K562 (cell line): ENCODE measurements around the gene ZNF346. TPM values are rescaled to one million over a fixed set of nuclear protein-coding genes. Genes with fewer than 3 reads are reported as not detected.

Source experiments
- EHMT2 ChIP-seq: fragments of 450-650 bp; IDR thresholded peaks from 2 replicates; pipeline ENCODE4 v1.6.1; 2018; ENCODE audit warnings: antibody characterized with exemption
- GATAD2B ChIP-seq: fragments of 450-650 bp; IDR thresholded peaks from 2 replicates; pipeline ENCODE4 v1.6.1; 2017; ENCODE audit warnings: mild to moderate bottlenecking, borderline replicate concordance
- HDAC2 ChIP-seq: fragments of 450-650 bp; IDR thresholded peaks from 2 replicates; pipeline ENCODE4 v1.6.1; 2016; ENCODE audit warnings: mild to moderate bottlenecking
- HEY1 ChIP-seq: fragments of 250-450 bp; sonication (Bioruptor Pico); IDR thresholded peaks from 2 replicates; pipeline ENCODE4 v1.5.0; 2020; ENCODE audit warnings: mild to moderate bottlenecking, moderate library complexity, borderline replicate concordance
- IFI16 ChIP-seq: fragments of 250-450 bp; sonication (Bioruptor Pico); IDR thresholded peaks from 2 replicates; pipeline ENCODE4 v2.1.2; 2022; ENCODE audit warnings: mild to moderate bottlenecking, inconsistent platforms
- KAT7 ChIP-seq: sonication (generic); formaldehyde crosslinking; IDR thresholded peaks from 2 replicates; pipeline ENCODE4 v1.8.0; 2022; ENCODE audit warnings: missing genetic modification reagents, mild to moderate bottlenecking, borderline replicate concordance
- NFIX ChIP-seq: fragments of 250-450 bp; sonication (Bioruptor Pico); IDR thresholded peaks from 2 replicates; pipeline ENCODE4 v1.4.0; 2020; ENCODE audit warnings: low read depth, mild to moderate bottlenecking, moderate library complexity
- SMARCC2 ChIP-seq: fragments of 450-650 bp; IDR thresholded peaks from 2 replicates; pipeline ENCODE4 v1.6.1; 2017; ENCODE audit warnings: antibody characterized with exemption, moderate library complexity, mild to moderate bottlenecking, low read depth
- ZNF140 ChIP-seq: fragments of 250-450 bp; sonication (Bioruptor Pico); IDR thresholded peaks from 2 replicates; pipeline ENCODE4 v1.8.0; 2021; ENCODE audit warnings: moderate library complexity, mild to moderate bottlenecking, inconsistent platforms
- ZNF197 ChIP-seq: fragments of 200-800 bp; sonication (Bioruptor generic); IDR thresholded peaks from 2 replicates; pipeline ENCODE4 v1.6.1; 2016; ENCODE audit warnings: low read depth, missing genetic modification characterization, missing compliant biosample characterization
- polyA plus RNA-seq, 8 experiments: library from polyadenylated mRNA; depleted of rRNA in 4 of 8; stranded (reverse) in 5 of 8; unstranded in 3 of 8; fragments of >200 nt; fragmentation: Nextera tagmentation in 2 of 8; fragmentation: Illumina TruSeq in 1 of 8; extraction: Ambion mirVana in 2 of 8; extraction: Trizol in 1 of 8; gene quantifications; 2 replicates each; pipeline versions ENCODE4 v1.2.1 to v1.2.3, GENCODE V29; 2011 to 2014; ENCODE audit warnings: inconsistent platforms in 1 of 8, missing spikeins in 1 of 8
- total RNA-seq, 7 experiments: library from RNA; depleted of rRNA in 6 of 7; stranded (reverse); fragments of >200 nt in 6 of 7; fragmentation: Illumina TruSeq in 2 of 7; extraction: Trizol in 2 of 7; gene quantifications; 2 replicates each; pipeline versions ENCODE4 v1.2.1 to v1.2.3, GENCODE V29; 2011 to 2021; ENCODE audit warnings: low replicate concordance in 1 of 7
- TF ChIP-seq, protein P1 (sequence below), 2 experiments: IDR thresholded peaks; 2 replicates each; pipeline ENCODE4 v1.6.1; 2012; ENCODE audit warnings: improper control_type of control experiment in 2 of 2, low read depth in 2 of 2, low read length in 2 of 2, borderline replicate concordance in 1 of 2
- TF ChIP-seq, protein P2 (sequence below): fragments of 250-450 bp; sonication (Bioruptor Pico); IDR thresholded peaks from 2 replicates; pipeline ENCODE4 v1.9.0; 2021; ENCODE audit warnings: mild to moderate bottlenecking
- TF ChIP-seq, protein P3 (sequence below): IDR thresholded peaks from 2 replicates; pipeline ENCODE4 v1.6.1; 2012; ENCODE audit warnings: low read depth, low read length, improper control_type of control experiment, borderline replicate concordance
- TF ChIP-seq, protein P4 (sequence below): fragments of 450-650 bp; IDR thresholded peaks from 2 replicates; pipeline ENCODE4 v1.6.1; 2018; ENCODE audit warnings: mild to moderate bottlenecking, low read depth; ENCODE audit not compliant: partially characterized antibody
- TF ChIP-seq, protein P5 (sequence below): fragments of 250-450 bp; sonication (Bioruptor Pico); IDR thresholded peaks from 2 replicates; pipeline ENCODE4 v1.4.0; 2020; ENCODE audit warnings: mild to moderate bottlenecking, moderate library complexity
- TF ChIP-seq, protein P6 (sequence below): IDR thresholded peaks from 2 replicates; pipeline ENCODE4 v1.6.1; 2011; ENCODE audit warnings: borderline replicate concordance, low read depth, mild to moderate bottlenecking, moderate library complexity, low read length; ENCODE audit not compliant: insufficient read depth, poor library complexity, severe bottlenecking

Gene ZNF346
- total and polyA plus RNA-seq, 9 of the 15 experiments (the other 6 are each of a cell fraction or from before 2014, with no cell fraction given), result 5.0 to 25.1 (median 20.1) TPM

DNA sequence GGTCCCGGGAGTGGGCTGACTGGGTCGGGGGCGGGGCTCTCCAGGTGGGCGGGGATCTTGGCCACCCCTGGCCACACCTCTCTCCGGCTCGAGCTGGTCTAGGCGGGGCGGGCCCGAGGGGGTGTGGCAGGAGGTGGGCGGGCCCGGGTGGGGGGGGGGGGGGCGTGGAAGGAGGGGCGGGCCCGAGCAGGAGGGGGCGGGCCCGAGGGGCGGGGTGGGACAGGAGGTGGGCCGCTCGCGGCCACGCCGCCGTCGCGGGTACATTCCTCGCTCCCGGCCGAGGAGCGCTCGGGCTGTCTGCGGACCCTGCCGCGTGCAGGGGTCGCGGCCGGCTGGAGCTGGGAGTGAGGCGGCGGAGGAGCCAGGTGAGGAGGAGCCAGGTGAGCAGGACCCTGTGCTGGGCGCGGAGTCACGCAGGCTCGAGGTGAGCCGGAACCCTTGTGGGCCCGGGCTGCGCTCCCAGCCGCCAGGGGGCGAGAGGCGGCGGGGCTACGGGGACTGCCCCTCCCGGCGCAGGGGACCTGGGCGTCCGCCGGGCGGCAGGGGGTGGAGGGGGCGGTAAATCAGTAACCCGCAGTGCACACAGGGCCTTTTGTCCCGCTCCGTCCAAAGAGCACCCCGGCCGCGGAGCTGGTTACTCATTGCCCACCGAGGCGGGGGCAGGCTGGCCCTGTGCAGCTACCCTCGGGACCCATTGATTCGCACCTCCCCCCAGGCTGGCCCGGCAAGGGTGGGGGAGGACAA, 64.3 kb downstream of the ZNF346 start, which contains the start of gene FGFR4 (continued):
- TF ChIP-seq, protein P1, sequence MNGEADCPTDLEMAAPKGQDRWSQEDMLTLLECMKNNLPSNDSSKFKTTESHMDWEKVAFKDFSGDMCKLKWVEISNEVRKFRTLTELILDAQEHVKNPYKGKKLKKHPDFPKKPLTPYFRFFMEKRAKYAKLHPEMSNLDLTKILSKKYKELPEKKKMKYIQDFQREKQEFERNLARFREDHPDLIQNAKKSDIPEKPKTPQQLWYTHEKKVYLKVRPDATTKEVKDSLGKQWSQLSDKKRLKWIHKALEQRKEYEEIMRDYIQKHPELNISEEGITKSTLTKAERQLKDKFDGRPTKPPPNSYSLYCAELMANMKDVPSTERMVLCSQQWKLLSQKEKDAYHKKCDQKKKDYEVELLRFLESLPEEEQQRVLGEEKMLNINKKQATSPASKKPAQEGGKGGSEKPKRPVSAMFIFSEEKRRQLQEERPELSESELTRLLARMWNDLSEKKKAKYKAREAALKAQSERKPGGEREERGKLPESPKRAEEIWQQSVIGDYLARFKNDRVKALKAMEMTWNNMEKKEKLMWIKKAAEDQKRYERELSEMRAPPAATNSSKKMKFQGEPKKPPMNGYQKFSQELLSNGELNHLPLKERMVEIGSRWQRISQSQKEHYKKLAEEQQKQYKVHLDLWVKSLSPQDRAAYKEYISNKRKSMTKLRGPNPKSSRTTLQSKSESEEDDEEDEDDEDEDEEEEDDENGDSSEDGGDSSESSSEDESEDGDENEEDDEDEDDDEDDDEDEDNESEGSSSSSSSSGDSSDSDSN (IDR thresholded peaks at IDR 0.05; ENCODE audit: borderline replicate concordance in 1 of 2, low read depth in 2 of 2, low read length in 2 of 2), result peak; percentile 20 to 52; a peak in 1 of 4 replicates
- TF ChIP-seq IFI16 (CRISPR knock-in tag) (no peak), EHMT2 (no peak), NFIX (no peak), GATAD2B (no peak; the same call in 1 of the 2 replicates), ZNF197 (CRISPR knock-in tag) (no peak), SMARCC2 (no peak), HEY1 (CRISPR knock-in tag) (no peak), HDAC2 (0 out of 2 replicates have a peak, but pooled peaks have one; percentile 45), KAT7 (no peak), ZNF140 (CRISPR knock-in tag) (no peak)
- TF ChIP-seq, protein P2, sequence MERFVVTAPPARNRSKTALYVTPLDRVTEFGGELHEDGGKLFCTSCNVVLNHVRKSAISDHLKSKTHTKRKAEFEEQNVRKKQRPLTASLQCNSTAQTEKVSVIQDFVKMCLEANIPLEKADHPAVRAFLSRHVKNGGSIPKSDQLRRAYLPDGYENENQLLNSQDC (CRISPR knock-in tag), result no peak
- TF ChIP-seq, protein P3, sequence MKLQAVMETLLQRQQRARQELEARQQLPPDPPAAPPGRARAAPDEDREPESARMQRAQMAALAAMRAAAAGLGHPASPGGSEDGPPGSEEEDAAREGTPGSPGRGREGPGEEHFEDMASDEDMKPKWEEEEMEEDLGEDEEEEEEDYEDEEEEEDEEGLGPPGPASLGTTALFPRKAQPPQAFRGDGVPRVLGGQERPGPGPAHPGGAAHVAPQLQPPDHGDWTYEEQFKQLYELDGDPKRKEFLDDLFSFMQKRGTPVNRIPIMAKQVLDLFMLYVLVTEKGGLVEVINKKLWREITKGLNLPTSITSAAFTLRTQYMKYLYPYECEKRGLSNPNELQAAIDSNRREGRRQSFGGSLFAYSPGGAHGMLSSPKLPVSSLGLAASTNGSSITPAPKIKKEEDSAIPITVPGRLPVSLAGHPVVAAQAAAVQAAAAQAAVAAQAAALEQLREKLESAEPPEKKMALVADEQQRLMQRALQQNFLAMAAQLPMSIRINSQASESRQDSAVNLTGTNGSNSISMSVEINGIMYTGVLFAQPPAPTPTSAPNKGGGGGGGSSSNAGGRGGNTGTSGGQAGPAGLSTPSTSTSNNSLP, result no peak
- TF ChIP-seq, protein P4, sequence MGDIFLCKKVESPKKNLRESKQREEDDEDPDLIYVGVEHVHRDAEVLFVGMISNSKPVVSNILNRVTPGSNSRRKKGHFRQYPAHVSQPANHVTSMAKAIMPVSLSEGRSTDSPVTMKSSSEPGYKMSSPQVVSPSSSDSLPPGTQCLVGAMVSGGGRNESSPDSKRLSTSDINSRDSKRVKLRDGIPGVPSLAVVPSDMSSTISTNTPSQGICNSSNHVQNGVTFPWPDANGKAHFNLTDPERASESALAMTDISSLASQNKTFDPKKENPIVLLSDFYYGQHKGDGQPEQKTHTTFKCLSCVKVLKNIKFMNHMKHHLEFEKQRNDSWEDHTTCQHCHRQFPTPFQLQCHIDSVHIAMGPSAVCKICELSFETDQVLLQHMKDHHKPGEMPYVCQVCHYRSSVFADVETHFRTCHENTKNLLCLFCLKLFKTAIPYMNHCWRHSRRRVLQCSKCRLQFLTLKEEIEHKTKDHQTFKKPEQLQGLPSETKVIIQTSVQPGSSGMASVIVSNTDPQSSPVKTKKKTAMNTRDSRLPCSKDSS, result no peak
- TF ChIP-seq, protein P5, sequence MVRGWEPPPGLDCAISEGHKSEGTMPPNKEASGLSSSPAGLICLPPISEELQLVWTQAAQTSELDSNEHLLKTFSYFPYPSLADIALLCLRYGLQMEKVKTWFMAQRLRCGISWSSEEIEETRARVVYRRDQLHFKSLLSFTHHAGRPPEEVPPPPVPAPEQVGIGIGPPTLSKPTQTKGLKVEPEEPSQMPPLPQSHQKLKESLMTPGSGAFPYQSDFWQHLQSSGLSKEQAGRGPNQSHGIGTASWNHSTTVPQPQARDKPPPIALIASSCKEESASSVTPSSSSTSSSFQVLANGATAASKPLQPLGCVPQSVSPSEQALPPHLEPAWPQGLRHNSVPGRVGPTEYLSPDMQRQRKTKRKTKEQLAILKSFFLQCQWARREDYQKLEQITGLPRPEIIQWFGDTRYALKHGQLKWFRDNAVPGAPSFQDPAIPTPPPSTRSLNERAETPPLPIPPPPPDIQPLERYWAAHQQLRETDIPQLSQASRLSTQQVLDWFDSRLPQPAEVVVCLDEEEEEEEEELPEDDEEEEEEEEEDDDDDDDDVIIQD (CRISPR knock-in tag), result no peak
- TF ChIP-seq, protein P6, sequence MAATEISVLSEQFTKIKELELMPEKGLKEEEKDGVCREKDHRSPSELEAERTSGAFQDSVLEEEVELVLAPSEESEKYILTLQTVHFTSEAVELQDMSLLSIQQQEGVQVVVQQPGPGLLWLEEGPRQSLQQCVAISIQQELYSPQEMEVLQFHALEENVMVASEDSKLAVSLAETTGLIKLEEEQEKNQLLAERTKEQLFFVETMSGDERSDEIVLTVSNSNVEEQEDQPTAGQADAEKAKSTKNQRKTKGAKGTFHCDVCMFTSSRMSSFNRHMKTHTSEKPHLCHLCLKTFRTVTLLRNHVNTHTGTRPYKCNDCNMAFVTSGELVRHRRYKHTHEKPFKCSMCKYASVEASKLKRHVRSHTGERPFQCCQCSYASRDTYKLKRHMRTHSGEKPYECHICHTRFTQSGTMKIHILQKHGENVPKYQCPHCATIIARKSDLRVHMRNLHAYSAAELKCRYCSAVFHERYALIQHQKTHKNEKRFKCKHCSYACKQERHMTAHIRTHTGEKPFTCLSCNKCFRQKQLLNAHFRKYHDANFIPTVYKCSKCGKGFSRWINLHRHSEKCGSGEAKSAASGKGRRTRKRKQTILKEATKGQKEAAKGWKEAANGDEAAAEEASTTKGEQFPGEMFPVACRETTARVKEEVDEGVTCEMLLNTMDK, result peak; percentile 98
